Stimulated activated CD4-positive, alpha-beta T cell treated with anti-CD3 and anti-CD28 coated beads, TNF-alpha, amount 100 ng/mL, for 48 hours (primary cell): ENCODE data around the gene PRKAR1B.

Experiments
- DNase-seq, 3 donors: peaks; one replicate each; pipeline ENCODE4 v3.0.0-alpha.2; 2020; ENCODE audit warnings: low read depth in 3 of 3

PRKAR1B gene

GRCh38 chr7:691361-692045 lies 35.6 kb downstream of the PRKAR1B start:
- no peak for DNase-seq

DNA sequence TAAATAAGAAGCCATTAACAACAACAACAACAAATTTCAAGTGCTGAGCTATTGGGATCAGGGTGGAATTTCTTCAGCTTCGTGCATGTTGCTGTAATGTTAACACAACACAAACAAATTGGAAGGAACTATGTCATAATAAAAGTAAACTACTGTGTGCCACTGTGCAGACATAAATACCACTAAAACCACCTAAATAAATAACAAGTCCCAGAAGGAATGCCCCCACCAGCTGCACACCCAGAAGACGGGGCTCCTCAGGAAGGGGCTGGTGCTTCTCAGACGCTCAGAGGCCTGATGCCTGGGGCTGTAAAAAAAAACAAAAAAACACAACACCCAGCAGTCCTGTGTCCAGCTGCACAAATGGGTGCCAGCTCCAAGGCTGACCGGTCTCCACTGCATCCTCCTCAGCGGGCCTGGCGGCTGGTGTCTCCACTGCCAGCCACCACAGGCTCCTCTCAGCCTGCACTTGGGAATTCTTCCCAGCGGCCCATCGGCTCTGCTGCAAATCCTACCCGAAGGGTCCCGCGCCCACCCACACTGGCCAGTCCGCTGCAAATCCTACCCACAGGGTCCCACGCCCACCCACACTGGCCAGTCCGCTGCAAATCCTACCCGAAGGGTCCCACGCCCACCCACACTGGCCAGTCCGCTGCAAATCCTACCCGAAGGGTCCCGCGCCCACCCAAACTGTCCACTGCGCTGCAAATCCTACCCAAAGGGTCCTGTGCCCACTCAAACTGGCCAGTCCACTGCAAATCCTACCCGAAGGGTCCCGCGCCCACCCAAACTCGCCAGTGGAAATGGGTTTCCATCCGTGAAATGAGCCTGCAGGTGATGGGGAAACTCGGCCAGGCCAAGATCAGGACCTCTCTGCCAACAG lies 36.4 kb downstream of the PRKAR1B start:
- no peak for DNase-seq

GRCh38 chr7:685540-685939 lies 41.5 kb downstream of the PRKAR1B start:
- no peak for DNase-seq

GRCh38 chr7:684416-684815 lies 42.7 kb downstream of the PRKAR1B start:
- no peak for DNase-seq

DNA sequence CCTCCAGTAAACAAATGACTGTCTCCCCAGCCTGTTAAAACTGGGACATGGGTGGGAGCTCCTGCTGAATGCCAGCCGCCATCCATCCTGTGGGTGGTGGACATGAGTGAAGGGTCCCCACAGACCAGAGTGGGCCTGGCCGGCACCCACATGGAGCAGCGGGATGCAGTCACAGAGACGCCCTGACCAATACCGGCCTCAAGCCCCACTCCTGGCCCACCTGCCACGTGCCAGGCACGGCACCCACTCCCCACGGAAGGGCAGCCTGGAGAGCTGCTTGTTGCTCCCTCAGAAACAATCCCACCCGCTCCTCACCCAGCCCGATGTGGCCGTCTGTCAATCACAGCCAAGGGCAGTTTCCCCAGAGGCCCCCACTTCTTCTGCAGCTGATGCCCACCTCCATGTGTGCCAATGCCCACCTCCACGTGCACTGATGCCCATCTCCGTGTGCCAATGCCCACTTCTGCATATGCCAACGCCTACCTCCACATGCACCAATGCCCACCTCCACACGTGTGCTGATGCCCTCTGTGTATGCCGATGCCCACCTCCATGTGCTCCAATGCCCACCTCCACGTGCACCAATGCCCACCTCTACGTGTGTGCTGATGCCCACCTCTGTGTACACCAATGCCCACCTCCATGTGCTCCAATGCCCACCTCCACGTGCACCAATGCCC lies 43.4 kb downstream of the PRKAR1B start:
- DNase-seq, result no peak

- no peak for DNase-seq
Measured at GRCh38 chr7:682810-683209, 44.3 kb downstream of the PRKAR1B start.

- no peak for DNase-seq
Measured at GRCh38 chr7:681551-682307, 45.4 kb downstream of the PRKAR1B start.

DNA sequence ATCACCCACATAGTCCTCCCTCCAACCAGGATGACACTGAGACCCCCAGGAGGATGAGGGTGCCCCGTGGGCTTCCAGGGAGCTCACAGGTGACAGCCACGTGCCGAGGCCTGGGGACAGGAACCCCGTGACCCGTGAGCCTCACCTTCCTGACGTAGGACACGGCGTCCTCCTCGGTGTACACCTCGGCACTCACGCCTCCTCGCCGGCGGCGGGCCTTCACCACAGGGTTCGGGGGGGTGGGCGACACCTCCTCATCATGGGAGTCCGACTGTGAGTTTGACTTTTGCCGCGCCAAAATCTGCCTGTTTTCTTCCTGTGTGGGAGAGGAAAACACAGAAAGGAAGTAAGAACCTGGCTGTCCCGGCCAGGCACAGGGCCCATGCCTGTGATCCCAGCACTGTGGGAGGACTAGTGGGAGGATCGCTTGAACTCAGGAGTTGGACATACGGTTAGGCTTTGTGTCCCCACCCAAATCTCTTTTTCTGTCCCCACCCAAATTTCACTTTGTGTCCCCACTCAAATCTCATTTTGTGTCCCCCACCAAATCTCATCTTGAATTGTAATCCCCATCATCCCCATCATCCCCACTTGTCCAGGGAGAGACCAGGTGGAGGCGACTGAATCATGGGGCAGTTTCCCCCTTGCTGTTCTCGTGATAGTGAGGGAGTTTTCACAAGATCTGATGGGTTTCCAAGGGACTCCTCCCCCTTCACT lies 46.5 kb downstream of the PRKAR1B start:
- no peak for DNase-seq

DNA sequence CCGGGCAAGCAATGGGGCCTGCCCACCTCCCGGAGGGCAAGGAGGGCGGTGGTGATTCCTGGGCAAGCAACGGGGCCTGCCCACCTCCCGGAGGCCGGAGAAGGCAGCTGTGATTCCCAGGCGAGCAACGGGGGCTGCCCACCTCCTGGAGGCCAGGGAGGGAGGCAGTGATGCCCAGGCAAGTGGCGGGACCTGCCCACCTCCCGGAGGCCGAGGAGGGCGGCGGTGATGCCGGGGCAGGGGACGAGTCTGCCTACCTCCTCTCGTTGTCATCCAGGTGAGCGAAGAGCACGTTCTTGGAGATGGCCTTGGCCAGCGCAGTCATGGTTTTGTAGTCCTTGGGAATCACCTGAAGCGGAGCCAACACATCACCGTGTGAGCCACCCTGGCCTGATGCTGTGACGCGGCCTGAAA lies 50.1 kb downstream of the PRKAR1B start:
- DNase-seq, result no peak

- DNase-seq, result no peak
Measured at GRCh38 chr7:676246-676971, 50.7 kb downstream of the PRKAR1B start.

GRCh38 chr7:674454-675410 lies 52.3 kb downstream of the PRKAR1B start:
- DNase-seq, result no peak

- DNase-seq, result no peak
Measured at GRCh38 chr7:673681-674453, 53.2 kb downstream of the PRKAR1B start.

DNA sequence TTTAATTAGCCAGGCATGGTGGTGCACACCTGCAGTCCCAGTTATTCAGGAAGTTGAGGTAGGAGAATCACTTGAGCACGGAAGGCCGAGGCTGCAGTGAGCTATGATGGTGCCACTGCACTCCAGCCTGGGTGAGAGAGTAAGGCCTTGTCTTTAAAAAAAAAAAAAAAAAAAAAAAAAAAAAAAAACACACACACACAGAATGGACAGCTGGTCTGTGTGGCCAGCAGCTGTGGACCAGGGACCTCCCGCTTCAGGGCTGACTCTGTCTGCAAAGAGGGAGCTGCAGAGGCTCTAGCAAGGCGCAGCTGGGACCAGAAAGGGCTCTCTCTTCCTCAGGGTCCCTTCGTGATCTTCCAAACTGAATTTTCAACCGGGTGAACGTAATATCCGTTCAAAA lies 54.2 kb downstream of the PRKAR1B start:
- no peak for DNase-seq

DNA sequence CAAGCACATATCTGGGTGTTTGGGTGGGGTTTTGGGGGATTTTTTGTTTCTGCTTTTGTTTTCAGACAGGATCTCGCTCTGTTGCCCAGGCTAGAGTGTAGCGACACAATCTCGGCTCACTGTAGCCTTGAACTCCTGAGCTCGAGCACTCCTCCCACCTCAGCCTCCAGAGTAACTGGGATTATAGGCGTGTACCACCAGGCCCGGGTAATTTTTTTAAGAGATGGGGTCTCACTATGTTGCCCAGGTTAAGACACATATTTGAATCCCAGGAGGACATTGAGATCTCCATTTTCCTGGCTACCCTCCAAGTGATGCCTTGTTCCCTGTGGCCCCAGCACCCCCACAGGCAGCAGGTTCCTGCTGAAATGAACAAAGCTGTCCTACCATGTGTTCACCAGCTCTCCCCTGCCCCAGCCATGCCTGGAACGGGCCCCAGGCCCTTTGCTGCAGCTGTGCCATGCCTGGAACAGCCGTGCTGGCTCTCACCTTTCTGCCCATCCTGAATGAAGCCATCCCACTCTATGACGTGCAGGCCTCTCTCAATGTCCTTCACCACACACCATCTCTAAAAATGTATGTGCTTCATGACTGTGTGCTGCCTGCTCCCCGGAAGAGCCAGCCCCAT lies 55.6 kb downstream of the PRKAR1B start:
- DNase-seq, result no peak

- no peak for DNase-seq
Measured at GRCh38 chr7:670501-671390, 56.3 kb downstream of the PRKAR1B start.

DNA sequence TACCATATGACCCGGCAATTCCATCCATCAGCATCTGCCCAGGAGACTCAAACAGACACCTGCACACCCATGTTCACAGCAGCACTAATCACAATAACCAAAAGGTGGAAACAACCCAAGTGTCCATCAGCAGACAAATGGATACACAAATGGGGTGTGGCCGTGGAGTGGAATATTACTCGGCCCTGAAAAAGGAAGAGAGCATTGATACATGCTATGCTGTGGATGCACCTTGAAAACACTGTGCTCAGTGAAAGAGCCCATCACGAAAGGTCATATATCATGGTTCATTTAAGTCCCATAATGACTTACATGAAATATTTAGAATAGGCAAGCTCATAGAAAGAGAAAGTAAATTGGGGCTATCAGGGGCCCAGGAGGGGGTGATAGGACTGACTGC lies 58.1 kb downstream of the PRKAR1B start:
- DNase-seq, result no peak
